GM12892 (cell line): ENCODE measurements around the gene ZNF789.
"Not testable (repeated sequence)": the region's sequence is repeated elsewhere in the genome, so short reads cannot be mapped to it uniquely, and the experiment has no call there.

Experiments
- DNase-seq: peaks from one replicate; pipeline ENCODE4 v3.0.0; 2011; ENCODE audit not compliant: insufficient read length
- FAIRE-seq: peaks from 2 replicates; lab custom pipeline; 2011; peaks lifted over from hg19 to GRCh38; lab: Jason Lieb, UNC
- POLR2A ChIP-seq: IDR thresholded peaks from 2 replicates; pipeline ENCODE4 v1.6.1; 2011; ENCODE audit warnings: low read depth, low read length, control low read depth
- POLR2AphosphoS5 ChIP-seq: IDR thresholded peaks from 2 replicates; pipeline ENCODE4 v1.6.1; 2011; ENCODE audit warnings: low read depth, low read length, control low read depth
- TAF1 ChIP-seq: IDR thresholded peaks from 2 replicates; pipeline ENCODE4 v1.6.1; 2011; ENCODE audit warnings: low read depth, mild to moderate bottlenecking, control low read depth, low read length, borderline replicate concordance

Gene ZNF789

DNA sequence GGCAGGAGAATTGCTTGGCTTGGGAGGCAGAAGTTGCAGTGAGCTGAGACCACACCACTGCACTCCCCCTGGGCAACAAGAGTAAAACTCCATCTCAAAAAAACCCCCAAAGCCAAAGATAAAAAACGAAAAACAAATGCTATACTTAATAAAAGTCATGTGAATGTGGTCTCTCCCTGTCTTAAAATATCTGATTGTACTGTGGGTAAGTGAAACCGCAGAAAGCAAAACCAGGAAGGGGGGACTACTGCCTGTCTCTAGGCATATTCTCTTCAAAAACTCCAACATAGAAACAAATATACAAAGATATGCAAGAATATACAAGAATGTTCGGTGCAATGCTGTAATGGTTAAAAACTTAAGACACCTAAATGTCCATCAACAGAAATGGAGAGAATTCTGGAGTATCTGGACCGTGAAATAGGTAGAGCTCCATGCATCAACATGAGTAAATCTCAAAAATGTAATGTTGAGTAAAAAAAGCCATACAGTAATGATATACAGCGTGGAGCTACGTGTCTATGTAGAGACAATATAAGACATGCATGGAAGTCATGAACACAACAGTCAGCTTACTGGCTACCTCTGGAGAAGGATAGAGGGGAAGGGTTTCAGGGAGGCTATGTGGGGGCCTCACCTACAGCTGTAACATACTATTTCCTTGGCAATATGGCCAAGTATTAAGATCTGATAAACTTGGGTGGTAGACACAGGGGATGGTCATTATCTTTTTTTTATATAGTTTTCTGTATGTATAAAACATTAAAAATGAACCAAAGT lies 25.3 kb downstream of the ZNF789 start:
- FAIRE-seq = no peak
- DNase-seq = no peak
- TF ChIP-seq POLR2A (no peak), TAF1 (no peak), POLR2AphosphoS5 (no peak)

DNA sequence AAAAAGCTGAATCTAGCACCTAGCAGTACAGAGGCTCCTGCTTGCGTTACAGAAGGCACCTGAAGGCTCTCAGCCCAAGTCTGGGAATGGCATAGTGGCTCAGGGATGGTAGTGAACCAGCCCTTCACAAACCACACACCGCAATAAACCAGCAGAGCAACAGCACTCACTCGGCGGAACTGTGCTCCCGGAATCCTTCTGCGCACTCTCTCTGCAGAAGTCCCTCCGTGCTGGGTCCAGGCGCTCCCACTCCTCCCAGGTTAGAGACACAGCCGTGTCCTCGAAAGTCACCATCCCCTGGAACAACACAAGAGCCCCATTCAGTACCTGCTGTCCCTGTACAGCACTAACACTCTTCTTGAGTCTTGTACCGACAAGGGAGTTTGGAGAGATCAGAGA lies 25.9 kb downstream of the ZNF789 start:
- FAIRE-seq = no peak
- TF ChIP-seq POLR2AphosphoS5 (no peak), TAF1 (no peak), POLR2A (no peak)
- no peak for DNase-seq

DNA sequence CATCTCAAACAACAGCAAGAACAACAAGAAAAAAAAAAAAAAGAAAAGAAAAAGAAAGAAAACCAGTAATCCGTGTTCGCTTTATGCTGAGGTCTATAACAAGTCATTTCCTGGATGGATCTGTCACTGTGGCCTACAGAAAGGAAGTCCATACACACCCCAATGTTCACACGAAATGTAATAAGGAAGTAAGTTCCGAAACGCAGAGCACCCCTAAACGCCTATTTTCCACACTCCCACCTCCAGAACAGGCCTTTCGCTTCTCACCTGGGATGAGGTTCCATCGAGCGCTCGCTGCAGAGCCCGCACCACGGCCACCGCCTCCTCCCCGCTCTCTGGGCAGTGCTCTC lies 26.7 kb downstream of the ZNF789 start:
- no peak for TF ChIP-seq POLR2AphosphoS5
- TF ChIP-seq TAF1 = no peak
- DNase-seq (no peak), FAIRE-seq (no peak)

- FAIRE-seq (peak; percentile 81), DNase-seq (peak; percentile 84)
- peak; percentile 95 for TF ChIP-seq POLR2A
- peak; percentile 95 for TF ChIP-seq POLR2AphosphoS5
- TF ChIP-seq TAF1 = peak; percentile 87
These were observed 27.3 kb downstream of the ZNF789 start, which contains the start of gene ZNF394 for GRCh38 chr7:99499721-99500636. TSS of gene ZNF394 (minus strand) at chr7:99500281. CDS start at chr7:99500093, 188 bp downstream.

DNA sequence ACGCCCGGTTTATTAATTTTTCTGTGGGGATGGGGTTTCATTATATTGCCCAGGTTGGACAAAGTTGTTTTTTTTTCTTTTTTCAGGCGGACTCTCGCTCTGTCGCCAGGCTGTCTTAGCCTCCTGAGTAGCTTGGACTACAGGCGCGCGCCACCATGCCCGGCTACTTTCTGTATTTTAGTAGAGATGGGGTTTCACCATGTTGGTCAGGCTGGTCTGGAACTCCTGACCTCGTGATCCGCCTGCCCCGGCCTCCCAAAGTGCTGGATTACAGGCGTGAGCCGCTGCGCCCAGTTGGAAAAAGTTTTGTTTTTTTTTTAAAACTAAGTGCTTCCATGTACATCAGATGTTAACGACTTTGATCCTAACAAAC lies 27.9 kb downstream of the ZNF789 start:
- DNase-seq (no peak), FAIRE-seq (no peak)
- no peak for TF ChIP-seq POLR2A
- no peak for TF ChIP-seq TAF1
- TF ChIP-seq POLR2AphosphoS5 = no peak

DNA sequence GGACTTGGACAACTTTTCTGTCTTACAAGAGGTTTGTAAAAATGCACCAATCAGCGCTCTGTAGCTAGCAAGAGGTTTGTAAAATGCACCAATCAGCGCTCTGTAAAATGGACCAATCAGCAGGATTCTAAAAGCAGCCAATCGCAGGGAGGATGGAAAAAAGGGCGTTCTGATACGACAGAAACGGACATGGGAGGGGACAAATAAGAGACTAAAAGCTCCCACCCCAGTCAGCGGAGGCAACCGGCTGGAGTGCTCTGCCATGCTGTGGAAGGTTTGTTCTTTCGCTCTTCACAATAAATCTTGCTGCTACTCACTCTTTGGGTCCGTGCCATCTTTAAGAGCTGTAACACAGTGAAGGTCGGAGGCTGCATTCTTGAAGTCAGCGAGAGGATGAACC lies 28.5 kb downstream of the ZNF789 start:
- FAIRE-seq, DNase-seq: not testable (repeated sequence)

GRCh38 chr7:99504281-99504602 lies 31.6 kb downstream of the ZNF789 start:
- DNase-seq (peak; percentile 94), FAIRE-seq (no peak)
- TF ChIP-seq POLR2AphosphoS5 = no peak; the same call in 1 of the 2 replicates
- no peak for TF ChIP-seq POLR2A
- TF ChIP-seq TAF1 = no peak

DNA sequence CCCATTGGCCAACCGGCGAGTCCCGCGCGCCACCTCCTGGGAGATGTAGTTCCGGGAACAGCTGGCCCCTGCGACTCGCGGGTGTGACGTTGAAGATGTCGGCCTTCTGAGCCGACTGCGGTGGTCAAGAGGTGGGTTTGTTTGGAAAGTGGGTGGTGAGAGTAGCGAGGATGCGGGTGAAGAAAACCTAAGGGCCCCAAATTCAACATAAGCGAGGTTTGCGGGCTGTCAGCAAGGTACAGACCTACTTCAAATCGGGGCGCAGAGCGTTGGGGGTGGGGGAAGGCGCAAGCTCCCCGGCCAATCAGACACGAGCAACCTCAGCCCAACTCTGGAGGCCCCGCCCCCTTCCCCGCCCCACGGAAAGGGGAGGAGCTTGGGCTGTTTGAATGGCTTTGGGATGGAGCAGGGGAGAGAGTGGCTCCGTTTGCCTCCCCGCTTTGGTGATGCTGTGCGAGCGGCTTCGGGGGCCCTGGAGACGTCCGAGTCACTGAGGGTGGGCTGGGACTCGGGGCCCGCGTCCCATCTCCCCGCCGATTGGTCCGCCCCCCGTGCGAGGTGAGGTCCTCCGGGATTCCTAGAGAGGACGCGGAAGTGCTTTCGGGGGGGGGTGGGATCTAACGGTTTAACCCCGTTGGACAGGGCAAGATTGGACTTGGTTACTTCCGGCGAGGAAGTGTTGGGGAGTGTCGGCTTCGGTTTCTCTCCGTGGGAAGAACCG lies 32.1 kb downstream of the ZNF789 start, which contains the start of gene ZKSCAN5:
Gene ZKSCAN5 (plus strand): TSS at position 60 of the 721 bp plus-strand sequence. CDS start 1,383 bp downstream, outside the sequence.
- DNase-seq (peak; percentile 88), FAIRE-seq (peak; percentile 95)
- TF ChIP-seq TAF1 = peak; percentile 93
- TF ChIP-seq POLR2A = peak; percentile 97
- peak; percentile 91 for TF ChIP-seq POLR2AphosphoS5

GRCh38 chr7:99505324-99505662 lies 32.6 kb downstream of the ZNF789 start:
- no peak for DNase-seq
- no peak for FAIRE-seq
- TF ChIP-seq POLR2AphosphoS5 (no peak), TAF1 (no peak), POLR2A (no peak)

DNA sequence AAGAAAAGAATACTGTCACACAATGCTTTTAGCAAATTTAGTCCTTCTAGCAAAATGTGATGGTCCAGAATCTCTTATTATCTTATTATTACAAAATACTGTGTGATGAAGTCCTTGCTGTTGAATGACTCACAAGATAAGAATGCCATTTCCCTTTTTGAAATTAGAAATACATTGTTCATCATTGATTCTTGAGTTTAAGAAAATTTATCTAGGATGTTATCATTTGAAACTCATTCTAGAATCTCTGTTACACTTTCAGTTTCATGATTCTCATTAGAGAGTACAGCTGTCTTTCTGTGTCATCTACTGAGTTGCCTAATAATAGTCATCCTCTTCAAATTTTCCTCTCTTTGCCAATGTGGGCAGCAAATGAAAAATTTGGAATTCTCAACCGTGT lies 41.4 kb downstream of the ZNF789 start:
- no peak for DNase-seq
- TF ChIP-seq TAF1 = no peak
- no peak for TF ChIP-seq POLR2AphosphoS5
- TF ChIP-seq POLR2A = no peak
- peak; percentile 61 for FAIRE-seq

- TF ChIP-seq POLR2AphosphoS5 (no peak), POLR2A (no peak)
- DNase-seq (no peak), FAIRE-seq (no peak)
These were observed 48.7 kb downstream of the ZNF789 start for GRCh38 chr7:99521399-99521798.
